Fibroblast of upper back skin (primary cell): ENCODE data around the gene GALNT2.
A peak's percentile ranks its signal among the peaks of the same experiment; 100 is the strongest.

Experiments used
- DNase-seq: peaks from one replicate; pipeline ENCODE4 v3.0.0-alpha.2; 2013

Gene GALNT2

DNA sequence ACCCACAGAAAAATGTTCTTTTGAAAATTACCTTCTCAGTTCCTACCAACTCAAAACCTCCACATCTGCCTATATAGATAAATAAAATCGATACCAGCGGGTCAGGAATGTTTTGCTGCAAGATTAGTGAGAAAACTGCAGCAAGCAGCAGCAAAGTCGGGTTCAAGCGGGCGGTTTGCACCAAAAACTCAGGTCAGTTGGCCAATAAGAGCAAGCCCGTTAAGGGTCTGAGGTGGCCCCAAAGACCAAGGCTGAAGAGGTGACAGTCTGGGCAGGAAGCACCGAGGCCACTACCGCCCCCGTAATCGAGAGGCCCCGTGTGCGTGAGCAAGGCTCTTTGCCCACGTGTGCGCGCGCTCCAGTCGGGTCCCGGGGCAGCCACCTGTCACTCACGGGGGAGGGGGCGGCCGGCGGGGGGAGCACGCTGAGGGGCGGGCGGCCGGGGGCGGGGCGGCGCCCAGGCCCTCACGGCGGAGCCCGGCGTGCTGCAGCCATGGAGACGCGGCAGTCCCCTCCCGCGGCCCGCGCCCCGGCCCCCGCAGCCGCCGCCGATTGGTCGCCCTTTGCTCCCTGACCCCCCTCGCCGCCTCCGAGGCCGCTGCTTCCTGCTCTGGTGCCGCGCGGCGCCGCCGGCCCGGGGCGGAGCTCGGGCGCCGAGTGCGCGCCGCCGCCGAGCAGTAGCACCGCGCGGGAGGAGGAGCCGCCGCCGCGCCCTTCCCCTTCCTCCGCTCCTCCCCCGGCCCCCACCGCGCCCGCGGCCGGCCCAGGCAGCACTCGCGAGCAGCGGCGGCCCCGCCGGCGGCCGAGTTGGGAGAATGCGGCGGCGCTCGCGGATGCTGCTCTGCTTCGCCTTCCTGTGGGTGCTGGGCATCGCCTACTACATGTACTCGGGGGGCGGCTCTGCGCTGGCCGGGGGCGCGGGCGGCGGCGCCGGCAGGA lies at the start of gene GALNT2:
TSS of gene GALNT2 (plus strand) at position 773 of the 939 bp plus-strand sequence. CDS start at position 816, 43 bp downstream.
- DNase-seq = peak; percentile 82

DNA sequence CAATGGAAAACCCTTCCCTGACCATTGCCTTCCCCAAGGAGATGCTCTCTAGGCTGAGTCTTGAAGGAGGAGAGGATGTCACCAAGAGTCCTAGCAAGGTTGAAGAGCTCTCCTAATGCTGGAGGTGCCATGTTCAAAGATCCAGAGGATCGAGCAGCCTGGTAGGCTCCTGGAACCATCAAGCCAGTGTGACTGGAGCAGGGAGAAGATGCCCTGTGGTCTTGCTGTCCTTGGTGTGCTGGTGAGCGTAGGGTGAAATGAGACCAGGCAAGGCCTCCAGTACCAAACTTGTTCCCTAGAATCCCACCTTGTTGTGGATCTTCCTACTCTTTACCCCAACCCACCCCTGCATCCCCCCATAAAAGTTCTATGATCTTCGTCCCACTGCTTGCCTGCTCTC lies 46.6 kb upstream of the GALNT2 start:
- DNase-seq = no peak

DNA sequence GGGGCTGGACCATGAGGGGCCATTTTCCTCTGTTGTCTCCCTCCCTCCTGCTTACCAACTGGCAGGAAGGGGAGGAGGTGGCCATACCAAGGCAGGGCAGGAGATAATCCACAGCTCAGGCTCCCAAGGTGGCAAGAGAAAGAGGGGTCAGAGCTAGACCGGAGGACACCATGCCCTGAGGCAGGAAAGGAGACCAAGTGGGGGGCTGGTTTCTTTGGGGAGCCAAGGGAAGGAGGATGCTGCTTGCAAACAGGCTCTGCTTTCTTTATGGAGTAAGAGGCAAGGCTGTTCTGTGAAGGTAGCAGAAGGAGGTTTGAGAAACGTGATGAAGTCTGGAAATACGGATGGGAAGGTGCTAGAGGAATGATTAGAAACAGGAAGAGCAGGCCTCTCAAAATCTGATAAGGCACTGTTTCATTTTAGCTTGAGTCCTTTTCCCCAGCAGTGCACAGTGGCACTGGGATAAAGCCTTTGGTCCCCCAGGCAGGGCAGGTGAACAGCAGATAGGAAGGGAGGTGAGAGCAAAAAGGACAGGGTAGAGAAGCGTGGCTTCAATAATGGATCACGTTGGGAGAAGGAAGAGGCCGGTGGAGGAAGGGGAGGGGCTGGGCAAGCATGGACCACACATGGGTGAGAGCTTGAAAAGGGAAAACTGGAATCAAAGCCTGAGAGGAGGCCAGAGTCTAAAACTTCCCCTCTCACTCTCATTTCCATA lies 44.2 kb upstream of the GALNT2 start:
- no peak for DNase-seq

DNA sequence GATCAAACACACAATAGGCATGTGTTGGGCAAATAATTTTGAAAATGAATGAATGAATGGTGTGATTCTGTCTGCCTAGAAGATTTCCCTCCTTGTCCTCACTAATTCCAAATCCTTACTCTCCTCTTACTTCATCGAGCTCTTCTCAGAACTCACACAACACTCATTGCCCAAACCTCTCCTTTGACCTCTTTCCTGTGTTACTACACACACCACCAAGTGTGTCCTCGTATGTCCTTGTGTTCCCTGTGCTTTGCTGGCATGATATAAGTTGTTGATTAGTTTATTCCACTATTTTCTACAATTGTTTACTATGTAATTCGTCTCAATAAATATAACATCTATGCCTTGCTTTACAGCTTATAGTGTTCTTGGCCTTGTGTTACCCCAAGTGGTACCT lies 41.4 kb upstream of the GALNT2 start:
- DNase-seq = no peak

DNA sequence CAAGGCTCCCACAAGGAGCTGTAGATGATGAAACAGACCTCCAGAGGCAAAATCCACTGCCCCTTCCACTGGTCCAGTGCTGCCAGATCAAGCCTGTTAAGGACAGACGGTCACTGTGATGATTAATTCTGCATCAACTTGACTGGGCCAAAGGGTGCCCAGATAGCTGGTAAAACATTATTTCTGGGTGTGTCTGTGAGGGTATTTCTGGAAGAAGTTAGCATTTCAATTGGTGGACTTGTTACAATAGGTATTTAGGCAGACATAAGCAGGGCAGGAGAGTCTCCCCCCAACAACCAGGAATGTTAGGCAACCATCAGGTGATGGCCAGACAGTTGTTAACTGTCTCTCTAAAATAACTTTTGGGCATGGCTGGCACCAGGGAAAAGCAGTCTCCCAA lies 40.9 kb upstream of the GALNT2 start:
- DNase-seq = no peak

DNA sequence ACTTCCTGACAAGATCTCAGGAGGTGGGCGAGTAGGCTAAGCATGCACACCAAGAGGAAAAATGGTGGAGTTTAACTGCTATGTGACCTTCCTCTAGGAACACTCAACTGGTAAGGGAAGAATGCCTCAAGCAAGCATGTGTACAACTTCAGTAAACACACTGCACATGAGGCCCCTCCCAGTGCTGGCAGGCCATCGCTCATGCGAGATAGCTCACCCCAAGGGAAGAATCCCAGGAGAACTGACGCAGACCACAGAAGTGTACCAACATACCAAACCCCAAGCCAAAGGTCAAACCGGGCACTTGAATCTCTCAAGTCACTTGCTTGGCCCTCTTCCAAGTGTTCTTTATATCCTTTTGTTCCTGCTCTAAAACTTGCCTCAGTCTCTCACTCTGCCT lies 40.5 kb upstream of the GALNT2 start:
- no peak for DNase-seq

DNA sequence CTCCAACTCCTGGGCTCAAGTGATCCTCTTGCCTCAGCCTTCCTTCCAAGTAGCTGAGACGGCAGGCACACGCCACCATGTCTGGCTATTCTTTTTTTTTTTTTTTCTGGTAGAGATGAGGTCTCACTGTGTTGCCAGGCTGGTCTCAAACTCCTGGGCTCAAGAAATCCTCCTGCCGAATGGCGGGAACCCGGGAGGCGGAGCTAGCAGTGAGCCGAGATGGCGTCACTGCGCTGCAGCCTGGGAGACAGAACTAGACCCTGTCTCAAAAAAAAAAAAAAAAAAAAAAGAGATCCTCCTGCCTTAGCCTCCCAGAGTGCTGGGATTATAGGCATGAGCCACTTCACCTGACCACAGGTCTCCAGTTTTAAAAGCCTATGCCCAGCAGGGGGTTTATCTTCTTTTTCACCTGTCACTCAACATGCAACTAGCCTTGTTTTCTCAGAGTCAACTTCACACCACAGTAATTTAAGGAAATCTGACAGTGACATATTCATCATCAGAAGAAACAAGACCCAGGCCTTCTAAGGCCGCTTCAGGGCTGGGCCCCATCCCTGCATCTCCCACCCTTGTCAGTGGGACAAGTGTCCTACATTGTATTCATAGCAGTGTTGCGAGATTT lies 38.3 kb upstream of the GALNT2 start:
- DNase-seq = no peak

DNA sequence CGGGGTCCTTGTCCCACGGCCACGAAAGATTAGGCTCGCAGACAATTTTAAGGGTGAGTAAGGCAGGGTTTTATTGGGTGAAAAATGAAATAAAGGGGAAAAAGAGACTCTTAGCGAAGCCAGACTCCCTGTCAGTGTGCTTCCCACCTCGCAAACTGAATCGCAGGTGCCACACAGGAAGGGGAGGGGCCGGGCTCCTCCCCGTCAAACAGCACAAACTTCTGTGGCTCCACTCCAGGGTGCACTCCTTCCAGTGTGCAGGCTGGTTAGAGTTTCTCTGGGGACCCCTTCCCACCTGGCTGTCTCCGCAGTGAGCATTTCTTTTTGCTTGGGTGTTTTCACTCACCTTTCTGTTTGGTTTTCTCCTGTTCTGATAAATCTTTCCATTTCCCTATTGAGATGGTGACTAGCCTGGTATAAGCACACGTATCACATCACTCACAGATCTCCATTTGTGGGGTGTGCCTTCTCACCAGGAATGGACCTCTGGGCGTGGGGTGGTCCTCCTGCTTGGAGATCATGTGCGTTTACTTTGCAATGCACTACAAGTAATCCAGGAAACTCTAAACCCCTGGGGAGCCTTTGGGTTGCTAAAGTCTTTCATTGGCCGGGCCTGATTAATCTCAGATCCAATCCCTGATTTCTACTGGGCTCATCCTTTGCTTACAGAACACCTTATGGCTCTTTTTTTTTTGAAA lies 37.6 kb upstream of the GALNT2 start:
- DNase-seq = no peak

DNA sequence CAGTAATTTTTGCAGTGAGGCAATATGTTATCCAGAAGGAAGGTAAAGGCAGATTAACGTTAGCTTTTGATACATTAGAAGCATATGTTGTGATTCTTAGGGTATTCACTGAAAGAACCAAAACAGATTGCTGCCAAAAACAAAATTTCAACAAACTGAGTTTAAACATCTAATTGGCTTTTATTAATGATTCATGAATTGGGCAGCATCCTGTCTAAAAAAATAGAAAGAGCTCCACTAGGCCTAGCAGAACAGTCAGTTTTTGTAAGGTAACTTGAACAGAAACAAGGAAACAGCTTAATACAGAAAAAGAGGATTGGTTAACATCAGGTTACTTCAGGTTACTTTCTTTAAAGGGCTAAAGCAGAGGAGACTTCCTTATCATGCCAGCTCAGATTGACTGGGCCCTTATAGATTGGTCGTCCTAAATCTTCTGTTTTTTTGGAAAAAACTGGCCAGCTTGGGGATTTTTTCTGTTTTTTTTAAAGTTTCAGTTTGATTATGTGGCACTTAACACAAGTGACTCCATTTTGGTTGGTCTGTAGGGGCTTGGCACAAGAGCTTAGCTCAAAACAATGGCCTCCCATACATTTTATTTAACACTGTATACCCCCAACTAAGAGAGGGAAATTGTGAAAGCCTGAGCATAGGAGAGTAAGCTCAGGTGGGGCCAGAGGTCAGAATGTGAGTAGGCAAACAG lies 36.8 kb upstream of the GALNT2 start:
- no peak for DNase-seq

DNA sequence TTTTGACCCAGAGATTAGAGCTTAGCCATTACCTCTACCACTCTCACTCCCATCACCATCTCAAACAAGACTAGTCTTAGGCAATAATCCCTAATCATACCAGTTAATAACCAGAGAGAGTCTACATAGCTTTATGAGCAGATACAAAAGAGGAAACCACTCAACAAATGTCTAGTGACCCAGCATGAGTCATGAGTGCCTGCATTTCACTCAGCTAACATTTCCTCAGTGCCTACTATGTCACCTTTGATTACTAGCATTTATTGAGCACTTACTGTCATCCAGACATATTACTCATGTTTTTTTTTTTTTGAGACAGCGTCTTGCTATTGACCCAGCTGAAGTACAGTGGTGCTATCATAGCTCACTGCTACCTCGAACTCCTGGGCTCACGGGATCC lies 35.9 kb upstream of the GALNT2 start:
- DNase-seq = no peak

DNA sequence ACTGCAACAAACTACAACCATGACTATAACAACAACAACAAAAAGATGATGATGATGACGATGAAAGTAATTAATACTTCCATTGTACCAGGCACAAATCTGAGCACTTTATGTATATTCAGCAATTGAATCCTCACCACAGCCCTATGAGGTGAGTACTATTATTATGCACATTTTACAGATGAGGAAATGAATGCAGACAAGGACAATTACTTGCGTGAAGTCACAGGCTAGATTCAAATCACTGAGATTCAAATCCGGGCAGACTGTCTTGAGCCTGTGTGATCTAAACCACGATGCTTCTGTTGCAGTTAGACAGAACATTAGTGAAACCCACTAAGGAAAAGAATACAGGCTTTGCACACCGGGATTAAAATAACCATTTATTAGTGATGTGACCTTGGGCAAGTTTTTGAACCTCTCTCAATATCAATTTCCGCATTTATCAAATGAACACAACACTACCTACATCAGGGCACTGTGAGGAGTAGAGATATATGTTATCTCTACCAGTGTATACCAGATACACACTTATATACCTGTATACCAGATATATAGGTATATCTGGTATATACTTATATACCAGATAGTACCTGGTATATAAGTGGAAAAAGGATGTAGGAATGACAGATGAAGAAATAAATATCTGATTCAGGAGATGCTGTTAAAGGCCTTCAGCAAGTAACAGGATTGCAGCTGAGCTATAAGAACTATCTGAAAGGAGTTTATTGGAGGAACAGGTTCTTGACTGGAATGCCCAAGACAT lies 34.3 kb upstream of the GALNT2 start:
- no peak for DNase-seq

DNA sequence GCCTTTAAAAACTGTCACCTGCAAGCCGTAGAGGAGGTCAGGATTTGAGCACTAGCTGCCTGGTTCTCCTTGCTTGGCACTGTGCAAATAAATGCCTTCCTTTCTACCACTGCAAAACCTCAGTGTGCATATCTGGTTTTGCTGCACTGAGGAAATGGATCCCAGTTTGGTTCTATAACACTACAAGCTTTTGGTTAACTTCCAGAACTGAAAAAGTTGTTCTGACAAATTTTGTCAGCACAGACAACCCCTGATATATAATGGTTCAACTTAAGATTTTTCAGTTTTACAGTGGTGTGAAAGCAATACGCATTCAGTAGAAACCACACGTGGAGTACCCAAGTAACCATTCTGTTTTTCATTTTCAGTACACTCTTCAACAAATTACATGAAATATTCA lies 29.8 kb upstream of the GALNT2 start:
- DNase-seq = no peak

DNA sequence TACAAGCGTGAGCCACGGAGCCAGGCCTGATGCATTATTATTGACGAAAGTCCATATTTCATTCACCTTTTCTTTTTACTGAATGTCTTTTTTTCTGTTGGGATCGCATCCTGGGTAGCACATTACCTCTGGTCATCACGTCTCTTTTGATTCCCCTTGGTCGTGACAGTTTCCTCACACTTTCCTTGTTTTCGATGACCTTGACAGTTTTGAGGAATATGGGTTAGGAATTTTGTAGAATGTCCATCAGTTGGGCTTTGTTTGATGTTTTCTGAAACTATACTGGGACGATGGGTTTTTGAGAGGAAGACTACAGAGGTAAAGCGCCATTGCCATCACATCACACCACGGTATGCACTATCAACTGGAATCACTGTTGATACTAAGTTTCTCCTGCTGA lies 26.6 kb upstream of the GALNT2 start:
- DNase-seq = no peak

DNA sequence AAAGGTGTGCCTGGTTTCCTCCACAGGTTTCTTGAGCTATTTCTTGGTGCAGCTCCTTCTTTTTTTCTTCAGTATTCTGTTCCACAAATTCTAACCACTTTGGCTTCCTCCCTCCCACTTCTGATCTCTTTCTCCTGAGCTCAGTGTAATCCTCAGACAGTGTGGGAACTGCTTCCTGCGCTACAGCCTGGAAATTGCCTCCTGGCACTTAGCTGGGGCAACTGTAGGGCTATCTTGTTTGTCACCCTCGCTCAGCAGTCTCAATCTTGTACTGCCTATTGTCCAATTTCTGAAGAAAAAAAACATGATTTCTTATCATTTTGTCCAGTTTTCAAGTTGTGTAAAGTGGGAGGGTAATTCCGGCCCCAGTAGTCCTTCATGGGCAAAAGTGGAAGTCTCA lies 24.0 kb upstream of the GALNT2 start:
- no peak for DNase-seq

DNA sequence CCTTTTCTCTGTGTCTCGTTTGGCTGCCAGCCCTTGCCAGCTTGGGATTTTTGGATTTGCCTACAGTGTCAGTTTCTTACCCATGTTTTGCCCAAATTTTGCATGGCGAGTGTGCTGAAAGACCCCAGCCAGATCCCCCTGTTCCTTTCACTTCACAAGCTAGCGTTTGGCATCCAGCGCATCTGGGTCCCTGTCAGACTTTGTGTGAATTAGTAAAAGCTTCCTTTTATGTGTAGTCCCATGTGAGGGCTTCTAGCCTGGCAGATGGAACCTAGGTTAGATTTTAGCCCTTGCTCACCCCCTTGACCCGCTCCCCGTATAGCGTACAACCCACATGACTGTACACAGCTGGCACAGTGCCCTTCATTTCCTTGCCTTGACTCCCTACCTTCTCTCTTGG lies 22.3 kb upstream of the GALNT2 start:
- DNase-seq = no peak

DNA sequence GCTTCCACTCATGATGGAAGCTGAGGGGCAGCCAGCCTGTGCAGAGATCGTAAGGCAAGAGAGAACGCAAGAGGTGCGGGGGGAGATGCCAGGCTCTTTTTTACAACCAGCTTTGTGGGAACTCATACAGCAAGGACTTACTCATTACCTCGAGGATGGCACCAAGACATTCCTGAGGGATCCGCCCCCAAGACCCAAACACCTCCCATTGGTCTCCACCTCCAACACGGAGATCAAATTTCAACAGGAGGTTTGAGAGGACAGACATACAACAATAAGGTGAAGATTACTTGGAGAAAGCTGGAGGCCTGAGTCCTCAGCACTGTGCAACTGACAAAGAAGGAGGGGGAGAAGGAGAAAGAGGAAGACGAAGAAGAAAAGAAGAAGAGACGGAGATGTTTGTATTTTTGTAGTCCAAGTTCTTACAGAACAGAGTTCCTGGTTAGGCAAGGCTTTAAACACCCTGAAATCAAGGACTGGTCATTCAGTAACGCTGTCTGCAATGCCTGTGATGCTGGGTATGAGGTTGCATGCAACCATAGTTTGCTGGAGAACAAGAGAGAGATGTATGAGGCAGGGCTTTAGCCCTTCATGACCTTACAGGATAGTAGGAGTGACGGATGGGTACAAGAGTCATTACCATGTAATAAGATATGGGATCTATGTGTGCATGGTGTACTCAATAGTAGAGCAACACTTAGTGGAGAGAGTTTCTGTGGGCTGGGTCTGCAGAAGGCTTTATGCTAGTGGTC lies 19.7 kb upstream of the GALNT2 start:
- no peak for DNase-seq

DNA sequence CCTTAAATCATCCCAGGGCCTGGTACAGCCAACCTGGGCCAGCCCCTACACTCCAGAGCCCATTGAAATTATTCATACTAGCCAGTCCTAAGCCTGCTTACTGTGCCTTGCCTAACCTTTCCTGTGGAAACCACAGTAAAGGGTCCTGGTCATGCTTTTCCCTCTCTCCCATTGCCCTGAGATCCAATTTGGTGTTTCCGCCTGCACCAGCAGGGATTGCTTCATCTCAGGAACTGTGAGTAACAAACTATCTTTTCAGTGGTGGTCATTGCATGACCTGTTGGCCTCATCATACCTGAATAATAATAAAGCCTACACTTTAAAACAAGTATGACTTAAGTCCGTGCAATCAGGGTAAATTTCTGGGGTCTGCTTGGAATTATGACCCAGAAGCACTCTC lies 18.7 kb upstream of the GALNT2 start:
- DNase-seq = no peak

DNA sequence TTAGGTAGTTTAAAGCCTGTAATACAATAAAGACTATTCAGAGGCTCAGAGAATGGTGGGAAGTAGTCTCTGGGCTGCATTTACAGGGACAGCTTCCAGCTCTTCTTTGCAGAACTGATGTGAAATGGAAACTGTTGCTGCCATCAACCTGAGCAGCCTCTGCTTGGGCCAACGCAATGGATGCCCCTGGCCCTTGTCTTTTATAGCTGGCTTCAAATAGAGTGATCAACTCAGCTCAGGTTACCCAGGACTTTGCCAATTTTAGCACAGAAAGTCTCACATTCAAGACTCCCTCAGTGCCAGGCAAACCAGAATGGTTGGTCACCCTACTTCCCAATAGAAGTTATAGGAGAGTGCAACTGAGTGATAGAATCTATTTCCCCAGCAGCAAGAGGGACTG lies 18.1 kb upstream of the GALNT2 start:
- no peak for DNase-seq

DNA sequence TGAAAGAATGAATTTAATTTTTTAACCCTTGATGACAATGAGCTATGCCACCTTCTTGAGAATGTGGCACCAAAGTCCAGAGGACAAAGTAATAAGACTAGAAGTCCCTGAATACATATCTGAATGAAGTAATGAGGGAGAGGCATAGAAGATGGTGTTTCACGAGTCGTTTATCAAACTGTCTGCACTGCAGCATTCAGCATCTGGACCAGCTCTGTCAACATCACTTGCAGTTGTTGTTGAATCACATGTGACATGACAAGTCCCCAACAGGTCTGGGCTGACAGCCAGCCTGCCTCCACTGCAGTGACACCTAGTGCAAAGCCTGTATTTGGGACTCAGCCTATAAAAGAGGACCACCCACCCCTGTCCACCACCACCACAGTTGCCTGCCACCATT lies 17.3 kb upstream of the GALNT2 start:
- no peak for DNase-seq

DNA sequence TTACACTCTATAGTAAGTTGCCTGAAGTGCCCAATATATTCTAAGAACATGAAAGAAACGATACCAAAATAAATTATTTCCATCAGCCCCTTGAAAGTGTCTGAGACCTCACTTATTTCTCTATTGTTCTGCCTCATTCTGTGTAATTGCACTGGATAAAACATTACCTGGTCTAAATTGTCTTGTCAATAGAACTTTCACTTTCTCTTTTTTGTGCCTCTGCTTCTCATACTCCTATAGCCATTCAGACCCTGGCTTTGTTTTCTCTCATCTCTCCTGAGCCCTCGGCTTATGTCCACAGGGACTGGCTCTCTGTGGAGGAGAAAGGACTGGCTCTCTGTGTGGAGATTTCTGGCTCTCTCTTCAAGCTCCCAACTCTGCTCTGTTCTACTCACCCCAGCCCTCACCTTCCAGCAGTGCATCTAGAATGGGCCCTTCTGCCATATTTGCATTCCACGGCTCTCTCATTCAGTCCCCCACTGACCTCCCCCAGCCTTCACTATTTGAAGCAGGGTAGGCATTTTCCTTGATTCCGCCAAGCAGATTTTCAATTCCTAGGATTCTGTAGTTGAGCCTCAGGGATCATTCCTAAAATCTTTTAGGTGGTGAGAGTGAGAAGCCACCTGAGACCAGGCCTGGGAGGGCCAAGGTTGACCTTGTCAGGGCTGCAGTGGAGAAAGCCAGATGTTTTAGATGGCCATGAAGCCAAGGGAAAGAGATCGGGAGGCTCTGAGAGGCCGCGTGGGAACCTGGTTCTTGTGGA lies 15.9 kb upstream of the GALNT2 start:
- DNase-seq = no peak
